Tongue (tissue), 2 donors: ENCODE results near the gene METRN. TPM values are rescaled to one million over a fixed set of nuclear protein-coding genes. Genes with fewer than 3 reads are reported as not detected.
"Not testable (repeated sequence)": the region's sequence is repeated elsewhere in the genome, so short reads cannot be mapped to it uniquely, and the experiment has no call there.

ENCODE experiments used
- DNase-seq: peaks from one replicate; pipeline ENCODE4 v3.0.0-alpha.2; 2015
- total RNA-seq: library from RNA; depleted of rRNA; stranded (reverse); fragments of >200 nt; gene quantifications from one replicate; pipeline ENCODE4 v1.2.3, GENCODE V29; 2014

METRN gene
- total RNA-seq, 1 donor from 2014 or later, result 37.7 TPM

- DNase-seq, result not testable (repeated sequence)
Measured at GRCh38 chr16:691242-691641, 23.7 kb upstream of the METRN start.

DNA sequence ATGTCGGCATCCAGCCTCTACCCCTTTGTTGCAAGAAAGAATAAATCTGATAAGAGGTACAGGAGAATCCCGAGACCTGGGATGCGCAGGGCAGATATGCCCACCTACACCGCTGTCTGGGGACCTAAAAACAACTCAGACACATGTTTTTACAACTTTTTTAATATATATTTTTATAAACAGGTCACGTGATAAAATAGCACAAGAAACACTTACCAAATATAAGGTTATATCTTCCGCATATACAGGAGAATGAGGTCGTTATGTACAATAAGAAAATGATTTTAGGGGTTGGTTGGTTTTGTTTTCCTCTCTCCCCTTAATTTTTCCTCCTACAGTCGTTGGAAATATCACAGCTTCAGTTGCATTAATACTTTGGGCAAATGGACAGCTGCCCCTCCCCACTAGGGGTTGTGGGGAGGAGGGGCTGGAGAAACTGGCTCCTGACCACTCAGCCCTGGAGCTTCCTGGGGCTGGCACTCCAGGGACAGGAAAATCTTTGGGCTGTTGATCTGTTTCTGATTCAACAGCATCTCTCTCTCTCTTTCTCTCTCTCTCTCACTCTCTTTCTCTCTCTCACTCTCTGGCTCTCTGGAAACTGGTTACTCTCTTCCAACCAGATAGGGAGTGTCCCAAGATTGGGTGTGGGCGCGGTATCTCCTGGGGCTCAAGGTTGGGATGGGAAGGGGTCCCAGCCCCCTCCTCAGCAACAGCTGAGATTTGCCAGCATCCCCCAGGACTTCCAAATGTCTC is 22.4 kb upstream of the METRN start:
- no peak for DNase-seq

DNA sequence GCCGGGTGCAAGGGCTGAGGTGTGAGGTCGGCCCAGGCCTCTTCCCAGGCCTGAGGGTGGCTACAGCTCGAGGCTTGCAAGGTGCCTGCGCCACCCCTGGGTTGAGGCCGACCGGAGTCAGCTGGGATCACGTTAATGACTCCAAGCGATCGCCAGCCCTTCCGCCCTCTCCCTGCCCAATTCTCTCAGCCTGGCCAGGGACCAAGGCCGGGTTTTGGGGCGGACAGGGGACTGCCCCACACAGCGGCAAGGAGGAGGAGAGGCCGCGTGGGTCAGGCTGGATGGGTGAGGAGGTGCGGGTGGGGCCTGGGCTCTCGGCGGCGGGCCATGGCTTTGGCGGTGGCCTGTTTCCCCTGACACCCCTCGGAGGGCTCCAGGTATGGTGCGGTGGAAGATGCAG is 21.6 kb upstream of the METRN start:
- no peak for DNase-seq

- DNase-seq, result no peak
Measured at GRCh38 chr16:693766-694165, 21.2 kb upstream of the METRN start.

GRCh38 chr16:694187-694862 is 20.6 kb upstream of the METRN start:
- DNase-seq, result no peak

GRCh38 chr16:694863-695354 is 20.0 kb upstream of the METRN start:
- DNase-seq, result no peak

- peak; percentile 52 for DNase-seq
Measured at GRCh38 chr16:695355-696089, 19.4 kb upstream of the METRN start.

DNA sequence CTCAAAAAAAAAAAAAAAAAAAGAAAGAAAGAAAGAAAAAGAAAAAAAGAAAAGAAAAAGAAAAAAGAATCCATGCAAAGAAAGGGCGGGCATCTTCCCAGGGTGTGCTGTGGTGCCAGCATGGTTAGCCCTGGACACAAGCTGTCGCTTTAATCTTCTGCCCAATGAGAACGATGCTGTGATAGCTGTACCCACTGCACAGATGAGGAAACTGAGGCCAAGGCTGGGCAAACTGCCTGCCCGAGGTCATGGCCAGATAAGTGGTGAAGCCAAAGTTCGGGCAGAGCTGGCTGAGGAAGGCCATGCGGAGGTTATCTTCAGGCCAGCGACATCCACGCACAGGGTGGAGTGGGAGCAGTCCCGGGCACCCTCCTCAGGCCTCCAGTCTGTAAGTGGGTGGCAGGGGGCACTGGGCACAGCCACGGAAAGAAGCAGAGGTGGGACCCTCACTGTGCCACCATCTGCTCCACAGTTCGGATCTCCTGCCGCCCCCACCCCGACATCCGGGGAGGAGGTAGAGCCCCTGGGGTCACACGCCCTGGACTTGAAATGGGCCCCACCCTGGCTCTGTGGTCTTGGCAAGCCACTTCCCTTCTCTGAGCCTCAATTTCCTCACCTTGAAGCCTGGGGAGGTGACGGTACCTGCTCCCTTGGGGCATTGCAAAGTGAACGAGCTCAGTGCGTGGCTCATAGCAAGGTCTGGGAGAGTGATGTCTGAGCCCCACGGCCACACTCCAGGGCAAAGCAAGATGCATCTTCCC is 15.8 kb upstream of the METRN start:
- no peak for DNase-seq

DNA sequence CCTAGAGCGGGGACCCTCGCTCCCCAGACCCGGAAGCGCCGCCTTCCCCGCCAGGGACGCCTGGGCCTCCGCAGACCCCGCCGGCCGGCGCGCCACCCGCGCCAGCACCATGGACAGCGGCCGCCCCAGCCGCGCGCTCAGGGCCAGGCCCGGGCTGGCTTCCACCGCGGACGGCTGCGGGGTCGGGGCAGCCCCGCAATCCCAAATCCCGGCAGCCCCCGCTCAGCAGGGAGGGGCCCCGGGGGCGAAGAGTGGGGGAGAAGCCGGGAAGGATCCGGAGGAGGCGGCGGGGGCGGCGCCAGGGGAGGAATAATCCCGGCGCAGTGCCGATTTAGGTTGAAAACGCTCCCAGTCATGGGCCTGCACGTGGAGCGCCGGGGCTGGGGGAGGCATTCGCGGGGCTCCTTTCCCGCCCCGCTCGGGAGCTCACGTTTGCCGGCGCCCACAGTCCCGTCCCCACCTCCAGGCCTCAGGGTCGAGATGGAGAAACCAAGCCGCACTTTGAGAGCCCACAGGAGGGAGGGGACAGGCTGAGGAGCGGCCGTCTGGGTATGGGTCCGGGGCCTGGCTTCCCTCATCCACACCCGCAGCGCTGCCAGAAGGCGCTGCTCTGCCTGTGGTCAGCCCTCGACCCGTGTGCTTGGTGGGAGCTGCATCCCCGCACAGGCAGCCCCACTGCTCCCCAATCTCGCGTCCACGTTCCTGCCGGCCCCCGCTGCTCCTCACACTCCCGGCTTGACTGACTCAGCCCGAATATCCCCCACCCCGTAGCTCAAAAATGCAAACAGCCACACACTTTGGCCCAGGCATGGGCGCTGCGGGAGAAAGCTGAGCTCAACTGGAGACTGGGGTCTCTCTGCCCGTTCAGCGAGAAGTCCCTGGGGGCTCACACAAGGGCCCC is 14.0 kb upstream of the METRN start:
- DNase-seq, result peak; percentile 65

GRCh38 chr16:702341-702740 is 12.6 kb upstream of the METRN start:
- DNase-seq, result no peak

- DNase-seq, result no peak
Measured at GRCh38 chr16:703406-703805, 11.5 kb upstream of the METRN start.

- DNase-seq, result no peak
Measured at GRCh38 chr16:704047-704446, 10.9 kb upstream of the METRN start.

- DNase-seq, result no peak
Measured at GRCh38 chr16:704552-705380, 10.2 kb upstream of the METRN start.

DNA sequence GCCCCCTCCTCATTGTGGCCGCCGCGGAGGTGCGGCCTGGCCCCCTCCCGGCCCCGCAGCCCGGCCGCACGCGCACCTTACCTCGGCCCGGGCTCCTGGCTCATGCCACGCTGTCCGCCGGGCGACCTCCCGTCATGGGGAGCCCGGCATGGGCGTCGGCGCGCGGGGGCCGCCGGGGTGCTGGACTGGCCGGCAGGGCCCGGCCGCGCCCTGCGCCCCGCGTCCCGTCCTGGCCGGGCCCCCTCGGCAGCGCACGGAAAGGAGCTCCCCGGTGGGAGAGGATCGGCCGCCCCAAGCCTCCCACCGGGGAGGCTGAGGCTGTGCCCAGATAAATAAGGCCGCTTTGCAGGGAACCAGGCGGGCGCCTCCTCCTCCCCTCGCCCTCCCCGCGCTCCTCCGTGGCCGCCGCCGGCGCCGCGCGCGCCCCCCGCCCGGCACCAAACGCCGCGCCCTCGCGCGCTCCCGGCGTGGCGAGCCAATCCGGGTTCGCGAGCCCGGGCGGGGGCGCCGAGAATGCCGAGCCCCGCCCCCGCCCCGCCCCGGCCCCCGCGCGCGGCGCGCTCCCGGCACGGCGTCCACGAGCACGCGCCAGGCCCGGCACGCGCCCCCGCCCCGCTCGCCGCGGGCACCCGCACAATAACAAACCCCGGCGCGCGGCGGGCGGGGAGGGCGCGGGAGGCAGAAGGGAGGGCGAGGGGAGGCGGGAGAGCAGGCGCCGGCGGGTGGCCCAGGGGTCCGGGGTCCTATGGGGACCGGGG is 9.3 kb upstream of the METRN start, which contains the start of gene FBXL16:
FBXL16 (minus strand) TSS at position 371 of the 758 bp plus-strand sequence. CDS start 8,396 bp downstream, outside the sequence.
- no peak for DNase-seq

GRCh38 chr16:706189-707061 is 8.5 kb upstream of the METRN start:
- DNase-seq, result no peak

DNA sequence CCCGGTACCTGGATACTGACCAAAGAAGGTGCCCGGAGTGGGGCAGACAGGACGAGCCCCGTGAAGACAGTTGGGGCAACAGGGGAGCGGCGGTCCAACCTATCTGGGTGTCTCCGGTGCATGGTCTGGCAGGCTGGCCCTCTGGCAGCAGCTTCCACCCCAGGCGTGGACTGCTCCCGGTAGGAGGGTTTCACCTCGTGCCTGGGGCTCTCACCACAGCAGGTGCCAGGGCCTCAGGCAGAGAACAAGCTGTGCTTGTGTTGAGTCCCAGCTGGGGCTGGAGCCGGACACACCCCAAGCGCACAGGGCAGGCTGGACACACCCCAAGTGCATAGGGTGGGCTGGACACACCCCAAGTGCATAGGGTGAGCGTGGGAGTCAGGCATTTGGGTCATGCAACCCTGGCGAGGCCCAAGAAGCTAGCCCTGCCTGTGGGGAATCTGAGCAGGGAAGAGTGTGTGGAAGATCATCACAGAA is 7.8 kb upstream of the METRN start:
- DNase-seq, result no peak

- DNase-seq, result no peak
Measured at GRCh38 chr16:708019-708418, 6.9 kb upstream of the METRN start.

DNA sequence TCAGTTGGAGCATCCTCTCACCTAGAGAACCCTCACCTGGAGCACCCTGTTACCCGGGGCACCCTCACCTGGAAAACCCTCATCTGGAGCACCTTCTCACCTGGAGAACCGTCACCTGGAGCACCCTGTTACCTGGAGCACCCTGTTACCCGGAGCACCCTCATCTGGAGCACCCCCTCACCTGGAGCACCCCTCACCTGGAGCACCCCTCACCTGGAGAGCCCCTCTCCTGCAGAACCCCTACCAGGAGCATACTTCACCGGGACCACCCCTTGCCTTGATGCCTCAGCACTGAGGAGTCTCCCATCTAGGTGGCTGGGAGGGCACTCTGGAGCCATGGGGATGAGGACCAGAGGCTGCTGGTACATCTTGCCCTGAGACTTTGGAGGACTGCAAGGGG is 6.0 kb upstream of the METRN start:
- DNase-seq, result no peak
